Measurements from ENCODE around the gene PHF21B. TPM values are rescaled to one million over a fixed set of nuclear protein-coding genes. Genes with fewer than 3 reads are reported as not detected.
"Not testable (repeated sequence)": the region's sequence is repeated elsewhere in the genome, so short reads cannot be mapped to it uniquely, and the experiment has no call there.

PHF21B gene
- total RNA-seq, 1 donor from 2014 or later = not detected

- Mint-ChIP-seq H3K9me3 (peaks cover 11% of the 10 kb centered on the region), H3K4me1 (no peaks in the 10 kb centered on the region), H3K36me3 (ENCODE audit: low read depth) (no peaks in the 10 kb centered on the region), H3K27ac (no peak overlapping the region), H3K27me3 (peaks cover 10% of the 10 kb centered on the region), H3K4me3 (no peak overlapping the region)
- TF ChIP-seq, protein P1, sequence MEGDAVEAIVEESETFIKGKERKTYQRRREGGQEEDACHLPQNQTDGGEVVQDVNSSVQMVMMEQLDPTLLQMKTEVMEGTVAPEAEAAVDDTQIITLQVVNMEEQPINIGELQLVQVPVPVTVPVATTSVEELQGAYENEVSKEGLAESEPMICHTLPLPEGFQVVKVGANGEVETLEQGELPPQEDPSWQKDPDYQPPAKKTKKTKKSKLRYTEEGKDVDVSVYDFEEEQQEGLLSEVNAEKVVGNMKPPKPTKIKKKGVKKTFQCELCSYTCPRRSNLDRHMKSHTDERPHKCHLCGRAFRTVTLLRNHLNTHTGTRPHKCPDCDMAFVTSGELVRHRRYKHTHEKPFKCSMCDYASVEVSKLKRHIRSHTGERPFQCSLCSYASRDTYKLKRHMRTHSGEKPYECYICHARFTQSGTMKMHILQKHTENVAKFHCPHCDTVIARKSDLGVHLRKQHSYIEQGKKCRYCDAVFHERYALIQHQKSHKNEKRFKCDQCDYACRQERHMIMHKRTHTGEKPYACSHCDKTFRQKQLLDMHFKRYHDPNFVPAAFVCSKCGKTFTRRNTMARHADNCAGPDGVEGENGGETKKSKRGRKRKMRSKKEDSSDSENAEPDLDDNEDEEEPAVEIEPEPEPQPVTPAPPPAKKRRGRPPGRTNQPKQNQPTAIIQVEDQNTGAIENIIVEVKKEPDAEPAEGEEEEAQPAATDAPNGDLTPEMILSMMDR (IDR thresholded peaks at IDR 0.05) = no peak
- no peak for DNase-seq
- POLR2A ChIA-PET = no interaction called here
- CTCF ChIA-PET = no interaction called here
- no peak for ATAC-seq (ENCODE audit: low read depth)
- intact Hi-C loops (cut with micrococcal nuclease) = no loop called here
Measured at GRCh38 chr22:44909241-44909640, 100.6 kb downstream of the PHF21B start.

DNA sequence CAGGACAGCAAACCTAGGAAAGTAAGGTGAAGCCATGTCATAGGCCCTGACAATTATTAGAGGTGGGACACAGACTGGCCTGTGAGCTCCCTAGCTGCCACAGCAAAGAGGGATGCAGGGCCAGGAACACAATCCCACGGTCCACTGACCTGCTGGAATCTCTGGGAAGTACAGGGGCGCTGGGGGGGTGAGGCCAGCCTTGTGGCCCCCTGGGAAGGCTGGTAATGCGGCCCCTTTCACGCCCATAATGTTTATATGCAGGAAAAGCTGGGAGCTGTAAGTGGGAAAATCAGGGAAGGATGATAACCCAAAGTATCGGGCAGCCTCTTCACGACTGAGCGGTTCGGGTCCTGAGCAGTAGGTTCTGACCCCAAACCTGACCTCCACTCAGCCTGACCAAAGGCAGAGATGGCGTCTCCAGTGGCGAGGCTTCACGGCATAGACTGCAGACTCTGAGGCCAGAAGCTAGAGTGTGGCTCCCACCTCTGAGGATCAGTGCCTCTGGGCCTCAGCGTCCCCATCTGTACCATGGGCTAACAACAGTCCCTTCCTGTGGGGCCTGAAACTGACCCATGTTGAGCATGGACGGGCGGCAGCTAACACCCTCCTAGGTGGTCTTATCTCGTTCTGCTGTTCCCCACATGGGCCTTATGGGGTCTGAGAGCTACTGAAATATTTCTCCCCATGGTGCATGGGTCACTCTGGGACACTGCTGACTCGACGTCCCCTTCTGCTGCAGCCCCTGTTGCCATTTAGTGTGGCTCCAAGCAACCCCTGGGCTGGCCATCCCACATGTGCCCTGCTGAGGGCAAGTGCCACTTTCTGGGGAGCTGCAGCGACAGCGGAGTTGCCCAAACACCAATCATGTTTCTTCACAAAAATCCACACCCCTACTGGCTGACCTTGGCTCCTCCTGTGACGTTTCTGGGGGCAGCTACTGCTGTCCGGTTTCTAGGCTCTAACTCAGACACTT is 101.8 kb downstream of the PHF21B start:
- H3K36me3 Mint-ChIP-seq (ENCODE audit: low read depth) = no peaks in the 10 kb centered on the region
- ATAC-seq (ENCODE audit: low read depth) (no peak), DNase-seq (no peak)
- TF ChIP-seq, protein P1 (IDR thresholded peaks at IDR 0.05) = no peak
- ChIA-PET CTCF (no interaction called here), POLR2A (no interaction called here)
- H3K9me3 Mint-ChIP-seq = peaks cover 11% of the 10 kb centered on the region
- H3K4me3 Mint-ChIP-seq = no peak overlapping the region
- H3K27ac Mint-ChIP-seq = no peak overlapping the region
- no peaks in the 10 kb centered on the region for H3K4me1 Mint-ChIP-seq
- intact Hi-C loops (cut with micrococcal nuclease) = no loop called here
- H3K27me3 Mint-ChIP-seq = peaks cover 11% of the 10 kb centered on the region

GRCh38 chr22:44906999-44907644 is 102.7 kb downstream of the PHF21B start:
- TF ChIP-seq, protein P1 (IDR thresholded peaks at IDR 0.05) = no peak
- DNase-seq = no peak
- intact Hi-C loops (cut with micrococcal nuclease) = no loop called here
- H3K36me3 Mint-ChIP-seq (ENCODE audit: low read depth) = no peaks in the 10 kb centered on the region
- ChIA-PET POLR2A (no interaction called here), CTCF (no interaction called here)
- peaks cover 16% of the 10 kb centered on the region for H3K9me3 Mint-ChIP-seq
- H3K4me1 Mint-ChIP-seq = no peaks in the 10 kb centered on the region
- peaks cover 13% of the 10 kb centered on the region for H3K27me3 Mint-ChIP-seq
- no peak overlapping the region for H3K4me3 Mint-ChIP-seq
- ATAC-seq (ENCODE audit: low read depth) = no peak
- no peak overlapping the region for H3K27ac Mint-ChIP-seq

GRCh38 chr22:44906248-44906936 is 103.4 kb downstream of the PHF21B start:
- peaks cover 15% of the 10 kb centered on the region for H3K9me3 Mint-ChIP-seq
- TF ChIP-seq, protein P1 (IDR thresholded peaks at IDR 0.05) = no peak
- no peak overlapping the region for H3K4me3 Mint-ChIP-seq
- peaks cover 13% of the 10 kb centered on the region for H3K27me3 Mint-ChIP-seq
- DNase-seq (no peak), ATAC-seq (ENCODE audit: low read depth) (no peak)
- intact Hi-C loops (cut with micrococcal nuclease) = no loop called here
- ChIA-PET POLR2A (no interaction called here), CTCF (no interaction called here)
- H3K27ac Mint-ChIP-seq = no peak overlapping the region
- H3K4me1 Mint-ChIP-seq = no peaks in the 10 kb centered on the region
- H3K36me3 Mint-ChIP-seq (ENCODE audit: low read depth) = no peaks in the 10 kb centered on the region

DNA sequence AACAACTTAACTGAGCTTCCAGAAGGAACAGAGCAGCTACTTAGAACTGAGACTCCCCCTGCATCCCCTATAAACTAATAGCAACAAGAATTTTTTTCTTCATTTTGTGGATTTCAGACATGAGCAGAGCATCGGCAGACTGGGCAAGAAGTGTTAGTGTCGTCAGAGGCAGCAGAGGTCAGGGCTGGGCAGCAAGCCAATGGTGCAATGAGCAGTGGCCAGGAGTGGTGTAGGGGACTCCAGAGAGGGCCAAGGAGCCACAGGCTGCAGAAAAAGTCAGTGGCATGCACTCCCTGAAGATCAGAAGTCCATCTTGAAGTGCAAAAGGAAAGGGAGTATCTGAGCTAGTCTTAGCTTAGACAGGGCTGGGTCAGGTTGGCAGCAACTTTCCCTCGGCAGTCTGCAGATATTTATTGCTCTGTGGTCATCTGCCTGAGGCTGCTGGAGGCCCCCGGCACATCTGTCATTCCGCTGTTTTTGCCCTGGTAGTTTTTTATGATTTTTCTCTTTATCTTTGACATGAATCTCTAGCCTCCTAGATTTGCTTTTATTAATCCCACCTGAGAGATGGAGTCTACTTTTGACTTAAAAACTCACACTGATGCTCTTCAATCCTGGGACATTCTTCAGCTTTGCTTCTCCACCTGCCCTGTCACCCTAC is 105.2 kb downstream of the PHF21B start:
- ATAC-seq (ENCODE audit: low read depth); H3K36me3 Mint-ChIP-seq (ENCODE audit: low read depth); H3K27ac Mint-ChIP-seq; DNase-seq; CTCF ChIA-PET; intact Hi-C loops (cut with micrococcal nuclease); H3K4me1 Mint-ChIP-seq; POLR2A ChIA-PET; H3K4me3 Mint-ChIP-seq: not testable (repeated sequence)
- H3K27me3 Mint-ChIP-seq = peaks cover 13% of the 10 kb centered on the region
- H3K9me3 Mint-ChIP-seq = peaks cover 13% of the 10 kb centered on the region

DNA sequence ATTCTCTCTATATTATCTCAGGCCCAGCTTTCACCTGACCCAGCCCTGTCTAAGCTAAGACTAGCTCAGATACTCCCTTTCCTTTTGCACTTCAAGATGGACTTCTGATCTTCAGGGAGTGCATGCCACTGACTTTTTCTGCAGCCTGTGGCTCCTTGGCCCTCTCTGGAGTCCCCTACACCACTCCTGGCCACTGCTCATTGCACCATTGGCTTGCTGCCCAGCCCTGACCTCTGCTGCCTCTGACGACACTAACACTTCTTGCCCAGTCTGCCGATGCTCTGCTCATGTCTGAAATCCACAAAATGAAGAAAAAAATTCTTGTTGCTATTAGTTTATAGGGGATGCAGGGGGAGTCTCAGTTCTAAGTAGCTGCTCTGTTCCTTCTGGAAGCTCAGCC is 106.6 kb downstream of the PHF21B start:
- POLR2A ChIA-PET; DNase-seq; ATAC-seq (ENCODE audit: low read depth); H3K36me3 Mint-ChIP-seq (ENCODE audit: low read depth); CTCF ChIA-PET; intact Hi-C loops (cut with micrococcal nuclease); H3K4me1 Mint-ChIP-seq; H3K27ac Mint-ChIP-seq; H3K4me3 Mint-ChIP-seq: not testable (repeated sequence)
- peaks cover 13% of the 10 kb centered on the region for H3K9me3 Mint-ChIP-seq
- H3K27me3 Mint-ChIP-seq = peaks cover 13% of the 10 kb centered on the region
